ENCODE data around the gene GDPD1.

The GDPD1 gene

GRCh38 chr17:59254742-59255141 is 34.4 kb downstream of the GDPD1 start:
- Histone ChIP-seq H2AFZ (ENCODE audit: low read length) (0 out of 2 replicates have a peak overlapping the region, but pooled peaks have one; percentile 48), H4K20me1 (ENCODE audit: insufficient read depth, low read length) (no peaks in the 10 kb centered on the region), H3K36me3 (replicated peaks; ENCODE audit: insufficient read depth, low read length) (no peaks in the 10 kb centered on the region), H3K9ac (ENCODE audit: low read length) (no peak overlapping the region; the same call in 1 of the 2 replicates), H3K4me2 (ENCODE audit: low read depth, low read length) (peak overlapping the region; percentile 37; the same call in 1 of the 2 replicates), H3K79me2 (ENCODE audit: low read length) (no peaks in the 10 kb centered on the region), H3K27ac (ENCODE audit: low read length) (no peak overlapping the region), H3K9me2 (replicated peaks; ENCODE audit: insufficient read depth, low read length) (no peaks in the 10 kb centered on the region), H3K4me3 (ENCODE audit: low read length) (no peak overlapping the region; the same call in 1 of the 2 replicates), H3F3A (ENCODE audit: insufficient read depth, low read length) (no peaks in the 10 kb centered on the region), H3K9me3 (replicated peaks; ENCODE audit: insufficient read depth, low read length) (no peaks in the 10 kb centered on the region), H3K27me3 (replicated peaks; ENCODE audit: insufficient read depth, low read length) (no peaks in the 10 kb centered on the region), H3K4me1 (ENCODE audit: low read length) (no peaks in the 10 kb centered on the region)
- TF ChIP-seq EZH2 (optimal IDR thresholded peaks at IDR 0.05; ENCODE audit: low read depth, low read length) (no peak), CTCF (IDR thresholded peaks at IDR 0.05; ENCODE audit: low read length) (no peak), EZH2phosphoT487 (IDR thresholded peaks at IDR 0.05; ENCODE audit: low read length) (no peak)
- peak; percentile 19 for DNase-seq

DNA sequence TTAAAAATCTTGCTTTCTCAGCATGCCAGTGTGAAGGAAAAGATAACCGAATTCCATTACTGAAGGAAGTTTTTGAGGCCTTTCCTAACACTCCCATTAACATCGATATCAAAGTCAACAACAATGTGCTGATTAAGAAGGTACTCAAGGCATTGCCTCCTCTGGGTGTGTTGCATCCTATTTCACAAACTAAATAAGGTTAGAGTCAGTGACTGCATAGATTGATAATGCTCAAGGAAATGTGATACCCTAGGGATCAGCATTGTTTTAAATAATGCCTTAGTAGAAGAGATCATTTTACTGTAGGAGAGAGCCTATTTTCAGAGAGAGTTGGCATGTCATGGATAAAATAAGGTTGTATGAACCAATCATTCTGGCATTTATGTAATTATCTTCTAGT is 36.8 kb downstream of the GDPD1 start:
- H3K4me3 ChIP-seq (ENCODE audit: low read length), result no peak overlapping the region
- H3K4me1 ChIP-seq (ENCODE audit: low read length), result no peaks in the 10 kb centered on the region
- H3K79me2 ChIP-seq (ENCODE audit: low read length), result no peaks in the 10 kb centered on the region
- H3K4me2 ChIP-seq (ENCODE audit: low read depth, low read length), result no peak overlapping the region
- no peak for TF ChIP-seq EZH2 (optimal IDR thresholded peaks at IDR 0.05; ENCODE audit: low read depth, low read length)
- no peak for DNase-seq
- H3K36me3 ChIP-seq (replicated peaks; ENCODE audit: insufficient read depth, low read length), result no peaks in the 10 kb centered on the region
- no peaks in the 10 kb centered on the region for H3K9me3 ChIP-seq (replicated peaks; ENCODE audit: insufficient read depth, low read length)
- no peaks in the 10 kb centered on the region for H3K27me3 ChIP-seq (replicated peaks; ENCODE audit: insufficient read depth, low read length)
- H2AFZ ChIP-seq (ENCODE audit: low read length), result no peak overlapping the region
- no peak overlapping the region for H3K9ac ChIP-seq (ENCODE audit: low read length)
- H3K9me2 ChIP-seq (replicated peaks; ENCODE audit: insufficient read depth, low read length), result no peaks in the 10 kb centered on the region
- no peak overlapping the region for H3K27ac ChIP-seq (ENCODE audit: low read length)
- no peaks in the 10 kb centered on the region for H4K20me1 ChIP-seq (ENCODE audit: insufficient read depth, low read length)
- no peaks in the 10 kb centered on the region for H3F3A ChIP-seq (ENCODE audit: insufficient read depth, low read length)

GRCh38 chr17:59260722-59261121 is 40.4 kb downstream of the GDPD1 start:
- Histone ChIP-seq H3K9me3 (replicated peaks; ENCODE audit: insufficient read depth, low read length) (no peaks in the 10 kb centered on the region), H3K9ac (ENCODE audit: low read length) (no peak overlapping the region), H3K4me3 (ENCODE audit: low read length) (no peak overlapping the region), H3K79me2 (ENCODE audit: low read length) (no peaks in the 10 kb centered on the region), H3F3A (ENCODE audit: insufficient read depth, low read length) (no peaks in the 10 kb centered on the region), H3K36me3 (replicated peaks; ENCODE audit: insufficient read depth, low read length) (no peaks in the 10 kb centered on the region), H3K9me2 (replicated peaks; ENCODE audit: insufficient read depth, low read length) (no peaks in the 10 kb centered on the region), H3K27me3 (replicated peaks; ENCODE audit: insufficient read depth, low read length) (no peaks in the 10 kb centered on the region), H3K4me1 (ENCODE audit: low read length) (no peaks in the 10 kb centered on the region), H3K27ac (ENCODE audit: low read length) (no peak overlapping the region), H3K4me2 (ENCODE audit: low read depth, low read length) (no peak overlapping the region), H4K20me1 (ENCODE audit: insufficient read depth, low read length) (no peaks in the 10 kb centered on the region), H2AFZ (ENCODE audit: low read length) (no peak overlapping the region)
- TF ChIP-seq CTCF (IDR thresholded peaks at IDR 0.05; ENCODE audit: low read length) (no peak), EZH2 (optimal IDR thresholded peaks at IDR 0.05; ENCODE audit: low read depth, low read length) (no peak), EZH2phosphoT487 (IDR thresholded peaks at IDR 0.05; ENCODE audit: low read length) (no peak)
- no peak for DNase-seq

GRCh38 chr17:59266745-59267144 is 46.4 kb downstream of the GDPD1 start:
- H3K9me3 ChIP-seq (replicated peaks; ENCODE audit: insufficient read depth, low read length), result no peaks in the 10 kb centered on the region
- no peaks in the 10 kb centered on the region for H3K36me3 ChIP-seq (replicated peaks; ENCODE audit: insufficient read depth, low read length)
- H4K20me1 ChIP-seq (ENCODE audit: insufficient read depth, low read length), result no peaks in the 10 kb centered on the region
- H3K9me2 ChIP-seq (replicated peaks; ENCODE audit: insufficient read depth, low read length), result no peaks in the 10 kb centered on the region
- no peak overlapping the region for H3K4me2 ChIP-seq (ENCODE audit: low read depth, low read length)
- no peaks in the 10 kb centered on the region for H3F3A ChIP-seq (ENCODE audit: insufficient read depth, low read length)
- no peak for TF ChIP-seq EZH2phosphoT487 (IDR thresholded peaks at IDR 0.05; ENCODE audit: low read length)
- no peak for TF ChIP-seq EZH2 (optimal IDR thresholded peaks at IDR 0.05; ENCODE audit: low read depth, low read length)
- no peak for TF ChIP-seq CTCF (IDR thresholded peaks at IDR 0.05; ENCODE audit: low read length)
- DNase-seq, result no peak
- H3K27me3 ChIP-seq (replicated peaks; ENCODE audit: insufficient read depth, low read length), result no peaks in the 10 kb centered on the region
- no peak overlapping the region for H3K4me3 ChIP-seq (ENCODE audit: low read length)
- no peaks in the 10 kb centered on the region for H3K79me2 ChIP-seq (ENCODE audit: low read length)
- no peak overlapping the region for H3K9ac ChIP-seq (ENCODE audit: low read length)
- H3K4me1 ChIP-seq (ENCODE audit: low read length), result no peaks in the 10 kb centered on the region
- no peak overlapping the region for H2AFZ ChIP-seq (ENCODE audit: low read length)
- no peak overlapping the region for H3K27ac ChIP-seq (ENCODE audit: low read length)

Data from MM.1S (cell line).